ENCODE results near the gene RAB40C.

The RAB40C gene

DNA sequence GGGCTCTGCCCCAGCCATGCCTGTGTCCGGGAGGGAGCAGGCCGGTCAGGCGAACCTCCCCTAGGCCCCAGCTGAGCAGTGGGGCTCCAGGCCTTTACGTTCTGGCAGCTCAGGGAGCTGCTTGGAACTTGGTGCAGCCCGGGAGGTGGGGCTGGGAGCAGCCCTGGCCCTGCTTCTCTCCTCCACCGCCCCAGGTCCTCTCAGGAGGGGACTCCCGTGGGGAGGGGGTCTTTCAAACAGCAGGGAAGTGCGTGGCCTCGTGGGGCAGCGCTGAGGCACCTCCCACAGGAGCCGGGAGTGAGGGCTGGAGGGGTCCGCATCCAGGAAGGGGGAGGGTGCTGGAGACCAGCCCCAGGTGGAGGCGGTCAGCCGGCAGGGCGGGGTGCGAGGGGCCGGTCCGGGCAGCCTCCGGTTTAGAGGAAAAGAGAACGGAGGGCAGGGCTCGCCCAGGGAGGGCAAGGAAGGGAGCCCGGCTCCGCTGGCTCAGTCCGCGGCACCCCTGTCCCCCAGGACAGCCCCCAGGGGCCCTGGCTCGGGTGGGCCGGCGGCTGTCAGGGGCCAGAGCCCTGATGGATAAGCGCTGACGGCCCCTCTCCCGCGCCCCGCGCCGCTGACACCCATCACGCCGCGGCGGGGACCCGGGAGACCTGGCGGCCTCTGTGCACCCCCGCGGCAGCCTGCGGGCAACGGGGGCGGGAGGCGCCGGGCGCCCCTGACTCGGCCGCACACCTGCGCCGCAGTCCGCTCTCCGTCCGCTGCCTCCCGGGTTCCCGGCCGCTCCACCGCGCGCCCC is 30.3 kb upstream of the RAB40C start:
- no peak for DNase-seq

DNA sequence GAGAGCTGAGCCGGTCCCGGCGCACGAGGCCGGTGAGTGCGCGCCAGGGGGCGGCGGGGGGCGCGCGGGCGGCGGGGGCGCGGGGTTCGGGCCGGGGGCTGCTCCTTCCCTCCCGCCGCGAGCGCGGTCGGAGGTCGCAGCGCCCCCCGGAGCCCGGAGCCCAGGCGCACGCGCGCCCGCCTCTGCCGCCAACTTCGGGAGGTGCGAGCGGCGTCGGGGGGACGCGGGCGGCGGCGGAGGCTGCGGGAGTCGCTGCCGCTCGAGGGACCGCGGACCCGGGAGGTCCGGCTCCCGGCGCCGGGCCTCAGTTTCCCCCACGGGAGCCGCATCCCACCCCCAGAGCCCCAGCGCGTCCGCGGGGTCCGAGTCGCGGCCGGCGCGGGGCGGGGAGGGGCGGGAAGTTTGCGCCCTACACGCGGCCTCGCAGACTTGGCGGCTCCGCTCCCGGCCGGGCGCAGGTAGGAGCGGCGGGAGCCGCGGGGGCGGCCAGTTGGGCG is 29.6 kb upstream of the RAB40C start, which contains the start of gene PRR35:
TSS of gene PRR35 (plus strand) at position 191 of the 497 bp plus-strand sequence. CDS start 2,901 bp downstream, outside the sequence.
- DNase-seq: no peak

DNA sequence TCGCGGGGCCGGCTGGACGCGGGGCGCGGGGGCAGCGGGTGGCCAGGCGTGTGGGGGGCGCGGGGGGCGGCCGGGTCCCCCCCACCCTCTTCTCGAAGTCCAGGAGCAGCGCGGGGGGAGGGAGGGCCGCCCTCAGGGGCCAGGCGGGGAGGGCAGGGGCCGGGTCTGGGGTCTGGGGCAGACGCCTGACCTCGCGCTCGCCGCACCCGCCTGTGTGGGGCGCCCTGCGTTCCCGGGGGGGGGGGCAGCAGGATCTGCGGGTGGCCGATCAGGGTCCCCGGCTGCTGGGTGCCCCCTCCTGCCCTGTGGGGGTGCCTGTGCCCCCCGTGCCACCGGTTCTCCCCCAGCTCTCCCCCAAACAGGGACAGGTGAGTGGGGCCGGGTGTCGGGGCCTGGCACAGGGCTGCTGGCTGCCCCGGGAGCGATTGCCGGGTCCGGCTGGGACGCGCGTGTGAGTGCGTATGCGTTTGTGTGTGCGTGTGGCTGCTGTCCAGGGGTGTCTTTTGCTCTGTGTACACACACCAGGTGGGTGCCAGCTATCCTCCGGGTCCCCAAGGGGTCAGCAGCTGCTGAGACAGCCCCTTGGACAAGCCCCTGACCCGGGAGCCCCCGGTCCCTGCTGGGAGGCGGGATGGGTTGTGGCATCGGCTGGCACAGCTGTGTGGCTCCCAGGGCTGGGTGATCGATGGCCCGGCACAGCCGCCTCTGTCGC is 29.0 kb upstream of the RAB40C start:
- no peak for DNase-seq

DNA sequence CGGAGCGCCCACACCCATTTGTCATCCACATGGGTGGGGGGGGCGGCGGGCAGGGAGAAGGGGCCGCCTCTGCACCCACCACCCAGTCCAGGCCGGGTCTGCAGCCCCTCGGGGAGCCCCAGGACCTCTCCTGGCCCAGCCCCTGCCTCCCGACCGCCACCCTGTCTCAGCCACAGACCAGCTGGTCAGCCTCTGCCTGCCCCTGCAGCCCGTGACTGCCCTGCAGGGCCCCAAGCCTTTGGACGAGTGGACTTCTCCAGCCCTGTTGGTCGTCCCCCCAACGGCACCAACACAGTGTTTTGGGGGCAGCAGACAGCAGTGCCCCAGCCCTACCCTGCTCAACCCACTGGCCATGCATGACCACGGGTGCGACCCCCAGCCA is 28.5 kb upstream of the RAB40C start:
- no peak for DNase-seq

DNA sequence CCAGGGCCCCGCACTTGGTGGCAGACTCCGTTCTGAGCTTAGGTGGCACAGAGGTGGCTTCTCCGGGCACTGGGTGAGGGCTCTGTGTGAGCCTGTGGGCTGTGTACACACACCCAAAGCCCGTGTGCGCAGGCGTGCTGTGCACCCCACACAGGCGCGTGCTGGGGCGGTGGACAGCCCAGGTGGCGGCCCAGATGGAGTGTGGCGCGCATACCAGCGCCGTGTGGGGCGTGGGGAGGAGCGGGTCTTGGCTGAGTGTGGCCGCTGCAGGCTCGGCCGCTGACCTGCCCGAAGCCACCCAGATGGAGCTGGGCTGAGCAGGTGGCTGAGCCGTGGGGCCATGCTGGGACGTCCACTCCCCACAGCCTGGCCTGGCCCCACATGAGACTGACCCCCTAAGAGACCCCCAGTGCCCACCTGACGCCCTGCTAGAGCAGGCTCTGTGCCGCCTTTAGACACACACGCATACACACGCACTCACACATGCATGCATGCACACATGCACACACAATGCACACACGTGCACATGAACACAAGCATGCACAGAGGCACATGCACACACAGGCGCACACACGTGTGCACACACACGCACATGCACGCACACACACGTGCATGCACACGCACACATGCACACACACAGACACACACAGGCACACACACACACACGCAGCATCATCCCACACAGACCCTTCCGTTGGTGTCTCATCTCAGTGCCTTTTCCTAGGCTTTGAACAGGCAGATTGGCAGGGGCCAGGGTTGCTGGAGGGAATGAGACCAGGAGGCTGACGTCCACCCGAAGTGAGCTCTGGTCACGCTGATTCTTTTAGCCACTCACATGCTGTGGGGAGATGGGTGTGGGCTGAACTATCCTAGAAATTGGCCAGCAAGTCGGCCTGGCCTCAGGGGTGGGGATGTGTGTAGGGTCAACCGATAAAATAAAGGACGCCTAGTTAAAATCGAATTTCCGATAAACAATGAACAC is 27.6 kb upstream of the RAB40C start:
- no peak for DNase-seq

DNA sequence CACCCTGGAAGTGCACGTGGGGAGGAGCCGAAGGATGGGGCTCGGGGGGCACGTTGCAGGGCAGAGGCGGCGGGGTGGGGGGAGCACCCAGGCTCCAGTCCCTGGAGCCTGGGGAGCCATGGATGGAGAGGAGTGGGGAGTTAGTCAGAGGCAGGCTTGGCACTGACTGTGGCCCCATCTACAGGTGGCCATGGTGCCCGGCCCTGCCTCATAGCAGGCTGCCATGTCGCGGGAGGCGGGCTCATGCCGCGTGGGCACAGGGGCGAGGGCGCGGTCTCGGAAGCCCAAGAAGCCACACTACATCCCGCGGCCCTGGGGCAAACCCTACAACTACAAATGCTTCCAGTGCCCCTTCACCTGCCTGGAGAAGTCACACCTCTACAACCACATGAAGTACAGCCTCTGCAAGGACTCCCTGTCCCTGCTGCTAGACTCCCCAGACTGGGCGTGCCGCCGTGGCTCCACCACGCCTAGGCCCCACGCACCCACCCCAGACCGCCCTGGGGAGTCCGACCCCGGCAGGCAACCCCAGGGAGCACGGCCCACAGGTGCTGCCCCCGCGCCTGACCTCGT is 26.7 kb upstream of the RAB40C start:
- DNase-seq: no peak

DNA sequence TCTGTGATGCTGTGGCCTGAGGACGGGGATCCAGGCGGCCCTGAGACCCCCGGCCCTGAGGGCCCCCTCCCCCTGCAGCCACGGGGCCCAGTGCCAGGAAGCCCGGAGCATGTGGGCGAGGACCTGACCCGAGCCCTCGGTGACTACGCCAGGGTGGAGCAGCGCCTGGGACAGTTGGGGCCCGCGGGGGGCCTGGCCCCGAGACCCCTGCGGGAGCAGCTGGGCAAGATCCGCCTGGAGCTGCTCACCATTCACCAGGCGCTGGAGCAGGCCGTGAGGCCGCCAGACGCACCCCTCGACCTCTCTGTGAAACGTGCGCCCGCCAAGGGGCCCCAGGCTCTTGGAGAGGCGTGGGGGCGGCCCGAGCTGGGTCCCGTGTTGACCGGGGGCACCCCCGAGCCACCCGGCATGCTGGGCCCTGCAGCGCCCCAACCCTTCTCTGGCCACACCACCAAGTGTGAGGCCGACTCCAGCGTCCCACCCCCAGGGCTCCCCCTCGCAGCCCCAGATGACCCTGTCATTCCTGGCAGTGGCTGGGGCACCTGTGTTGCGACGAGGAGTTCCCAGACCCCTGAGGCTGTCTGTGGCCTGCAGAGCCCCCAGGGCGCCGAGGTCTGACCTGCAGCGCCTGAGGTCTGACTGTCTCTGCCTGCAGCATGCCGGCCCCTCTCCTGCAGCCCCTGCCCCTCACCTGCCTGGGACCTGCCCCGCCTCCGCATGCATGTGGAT is 25.0 kb upstream of the RAB40C start:
- no peak for DNase-seq

DNA sequence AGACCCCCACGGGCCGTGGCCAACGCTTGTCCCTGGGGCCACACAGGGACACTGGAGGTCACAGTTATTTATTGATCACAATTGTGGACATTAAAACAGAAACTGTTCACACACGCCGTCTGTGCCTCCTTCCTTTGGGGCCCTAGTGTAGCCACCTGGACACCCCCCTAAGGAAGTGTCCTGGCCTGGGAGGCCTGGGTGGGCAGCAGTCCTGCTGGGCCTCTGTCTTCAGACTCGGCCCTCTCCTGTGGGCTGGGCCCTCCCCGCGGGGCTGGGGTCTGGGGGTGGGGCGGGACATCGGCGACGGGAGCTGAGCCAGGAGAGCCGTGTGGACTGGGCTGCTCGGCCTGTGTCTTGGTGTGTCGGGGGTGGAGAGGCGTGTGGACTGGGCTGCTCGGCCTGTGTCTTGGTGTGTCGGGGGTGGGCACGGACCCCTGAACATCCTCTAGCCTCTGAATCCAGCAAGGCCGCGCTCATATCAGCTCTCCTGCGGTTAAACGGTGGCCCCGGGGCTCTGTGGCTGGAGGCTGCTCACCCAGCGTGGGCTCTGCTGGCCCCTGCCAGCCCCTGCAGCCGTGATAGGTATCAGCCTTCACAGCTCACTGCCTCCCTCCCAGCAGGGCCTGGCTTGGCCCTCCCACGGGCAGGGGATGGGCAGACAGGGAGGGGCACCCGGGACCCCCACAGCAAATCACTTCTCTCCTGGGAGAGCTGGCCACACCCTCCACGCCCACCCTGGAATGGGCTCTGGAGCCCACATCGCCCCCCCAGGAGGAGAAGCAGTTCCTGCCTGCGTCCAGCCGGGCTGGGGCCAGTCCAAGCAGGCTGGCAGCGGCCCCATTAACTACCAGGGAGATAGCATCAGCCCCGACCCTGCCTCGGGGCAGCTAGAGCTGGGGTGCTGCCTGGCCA is 24.2 kb upstream of the RAB40C start:
- DNase-seq: no peak

DNA sequence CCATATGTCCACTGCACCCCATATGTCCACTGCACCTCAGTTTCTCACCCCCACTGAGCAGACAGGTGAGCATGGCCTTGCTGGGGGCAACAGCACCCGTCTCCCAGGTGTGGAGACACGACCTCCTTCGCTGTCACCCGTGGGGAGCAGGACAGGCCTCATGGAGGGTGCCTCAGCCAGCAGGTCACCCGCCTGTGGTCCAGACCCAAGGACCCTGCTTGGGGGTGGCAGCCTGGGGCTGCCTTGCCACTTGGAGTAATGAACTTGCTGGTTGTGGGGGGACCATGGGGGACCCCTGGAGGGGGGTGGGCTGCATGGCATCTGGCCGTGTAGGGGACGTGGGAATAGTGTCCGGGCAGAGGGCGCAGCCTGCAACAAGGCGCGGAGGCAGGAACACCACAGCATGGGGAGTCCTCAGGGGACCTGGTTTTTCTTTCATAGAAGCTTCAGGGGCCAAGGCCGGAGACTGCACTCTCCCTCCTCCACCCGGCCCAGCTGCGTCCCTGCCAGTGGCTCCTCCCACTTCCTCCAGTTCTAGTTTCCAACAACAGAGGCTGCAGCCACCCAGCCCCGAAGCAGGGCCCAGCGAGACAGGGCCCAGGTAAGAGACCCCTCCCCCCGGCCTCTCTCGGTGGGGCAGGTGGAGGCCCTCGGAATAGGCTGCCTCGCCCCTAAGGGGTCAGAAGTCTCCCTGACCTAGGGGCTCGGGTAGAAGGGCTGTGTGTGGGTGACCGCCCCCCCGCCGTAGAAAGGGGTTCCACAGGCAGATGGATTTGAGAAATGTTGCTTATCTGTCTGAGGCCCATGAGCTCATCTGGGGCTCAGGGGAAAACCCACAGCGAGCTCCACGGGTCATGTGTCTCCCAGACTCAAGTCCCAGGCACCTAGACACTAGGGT is 23.1 kb upstream of the RAB40C start, which contains the start of gene NHLRC4:
TSS of gene NHLRC4 (plus strand) at position 531 of the 898 bp plus-strand sequence. CDS start 1,043 bp downstream, outside the sequence.
- peak; percentile 53 for DNase-seq

DNA sequence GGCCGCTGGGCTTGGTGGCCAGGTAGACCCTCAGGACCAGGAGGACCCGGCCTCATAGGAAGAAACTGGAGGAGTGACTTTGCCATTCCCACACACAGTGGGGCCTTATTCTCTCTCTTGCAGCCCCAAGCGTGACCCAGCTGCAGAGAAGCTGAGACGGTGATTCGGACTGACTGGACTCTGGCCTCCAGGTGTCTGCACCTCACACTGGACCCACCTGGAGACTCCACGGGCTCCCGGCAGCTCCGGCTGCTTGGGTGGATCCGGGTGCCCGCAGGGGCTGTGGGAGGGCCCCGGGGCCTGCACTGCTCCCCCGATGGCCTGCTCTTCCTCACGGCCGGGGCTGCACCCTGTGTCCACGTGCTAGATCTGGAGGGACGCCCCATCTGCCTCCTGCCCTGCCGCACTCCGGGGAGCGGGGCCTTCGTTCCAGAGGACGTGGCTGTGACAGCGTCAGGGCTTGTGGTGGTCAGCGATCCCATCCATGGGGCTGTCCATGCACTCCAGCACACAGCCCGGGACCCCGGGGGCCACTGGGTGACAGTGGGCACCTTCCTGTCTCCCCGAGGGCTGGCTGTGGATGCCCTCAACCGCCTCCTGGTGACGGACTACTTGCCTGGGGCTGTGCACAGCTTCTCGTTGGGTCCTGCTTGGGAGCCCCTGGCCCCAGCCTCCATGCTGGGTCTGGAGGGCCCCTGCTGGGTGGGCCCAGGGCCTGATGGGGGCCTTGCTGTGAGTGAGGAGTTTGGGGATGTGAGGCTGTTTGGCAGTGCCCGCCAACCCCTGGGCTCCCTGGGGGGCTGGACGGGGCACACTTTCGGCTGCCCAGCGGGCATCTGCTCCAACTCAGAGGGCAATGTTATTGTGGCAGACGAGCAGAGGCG is 22.3 kb upstream of the RAB40C start:
- DNase-seq: no peak

DNA sequence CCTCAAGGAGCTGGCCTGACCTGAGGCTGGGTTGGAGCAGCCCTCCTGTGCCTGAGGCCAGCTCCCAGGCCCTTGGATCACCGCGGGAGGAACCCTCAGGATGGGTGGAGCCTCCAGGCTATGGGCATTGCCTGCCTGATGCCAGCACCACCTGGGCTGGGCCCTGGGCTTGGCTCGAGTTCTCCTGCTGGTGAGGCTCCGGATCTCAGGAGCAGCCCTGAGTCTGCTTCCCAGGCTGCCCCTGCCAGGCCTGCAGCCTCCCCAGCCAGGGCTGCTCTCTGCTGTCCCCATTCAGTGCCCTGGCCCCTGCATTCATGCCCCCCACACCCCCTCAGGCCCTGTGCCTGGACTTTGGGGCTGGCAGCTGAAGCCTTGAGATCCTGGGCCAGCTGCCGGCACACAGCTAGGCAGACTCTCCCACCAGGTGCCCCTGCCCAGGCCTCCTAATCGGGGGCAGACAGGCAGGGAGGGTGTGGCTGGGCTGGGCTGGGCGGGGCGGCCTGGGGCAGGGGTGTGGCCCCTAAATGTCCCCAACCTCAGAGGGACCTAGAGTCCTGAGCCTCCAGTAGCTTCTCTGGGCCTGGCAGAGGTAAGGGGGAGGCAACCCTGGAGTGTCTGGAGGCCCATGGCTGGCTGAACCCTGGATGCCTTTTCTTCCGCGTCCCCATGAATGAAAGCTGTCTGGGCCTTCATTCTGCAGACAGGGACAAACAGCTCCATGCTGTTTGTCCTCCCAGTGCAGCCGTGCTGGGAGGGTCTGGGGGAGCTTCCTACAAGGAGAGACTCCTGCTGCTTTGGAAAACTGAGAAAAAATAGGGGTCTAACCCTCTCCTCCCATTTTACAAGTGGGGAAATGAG is 21.2 kb upstream of the RAB40C start:
- DNase-seq: no peak

DNA sequence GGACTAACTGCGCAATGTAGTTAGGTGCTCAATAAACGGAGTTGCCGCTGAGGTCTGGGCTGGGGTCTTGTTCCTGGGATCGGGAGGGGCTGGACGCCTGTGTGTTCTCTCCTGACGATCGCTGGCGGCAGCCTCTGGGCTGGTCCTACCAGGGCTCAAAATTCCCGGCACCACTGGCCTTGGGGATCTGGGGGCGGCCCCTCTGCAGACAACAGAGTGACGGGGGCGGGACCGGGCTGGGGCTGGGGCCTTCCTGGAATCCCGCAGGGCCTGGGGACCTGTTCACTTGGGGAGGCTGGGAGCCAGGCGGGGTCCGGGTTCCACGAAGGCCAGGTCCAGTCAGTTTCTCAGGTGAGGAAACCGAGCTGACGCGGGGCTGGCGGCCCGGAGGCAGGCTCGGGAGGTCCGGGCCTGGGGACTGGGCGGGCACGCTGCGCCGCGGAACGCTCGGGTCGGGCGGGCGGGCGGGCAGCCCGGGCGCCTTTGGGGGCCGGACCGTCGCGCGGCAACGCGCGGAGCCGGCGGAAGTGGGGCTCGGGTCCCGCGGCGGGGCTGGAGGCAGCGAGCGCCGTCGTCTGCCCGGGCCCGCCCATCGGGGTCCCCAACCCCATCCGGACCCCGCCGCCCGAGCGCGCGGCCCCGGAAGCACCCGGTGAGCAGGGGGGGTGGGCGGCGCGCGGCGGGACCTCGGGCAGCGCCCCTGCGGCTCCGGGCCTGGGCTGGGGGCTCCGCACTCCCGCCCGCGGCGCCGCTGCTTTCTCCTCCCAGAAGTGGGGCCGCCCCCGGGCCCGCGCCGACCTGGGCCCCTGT is 20.2 kb upstream of the RAB40C start, which contains the start of gene PIGQ:
TSS of gene PIGQ (plus strand) at position 524 of the 810 bp plus-strand sequence. CDS start 4,107 bp downstream, outside the sequence.
- DNase-seq: peak; percentile 52

DNA sequence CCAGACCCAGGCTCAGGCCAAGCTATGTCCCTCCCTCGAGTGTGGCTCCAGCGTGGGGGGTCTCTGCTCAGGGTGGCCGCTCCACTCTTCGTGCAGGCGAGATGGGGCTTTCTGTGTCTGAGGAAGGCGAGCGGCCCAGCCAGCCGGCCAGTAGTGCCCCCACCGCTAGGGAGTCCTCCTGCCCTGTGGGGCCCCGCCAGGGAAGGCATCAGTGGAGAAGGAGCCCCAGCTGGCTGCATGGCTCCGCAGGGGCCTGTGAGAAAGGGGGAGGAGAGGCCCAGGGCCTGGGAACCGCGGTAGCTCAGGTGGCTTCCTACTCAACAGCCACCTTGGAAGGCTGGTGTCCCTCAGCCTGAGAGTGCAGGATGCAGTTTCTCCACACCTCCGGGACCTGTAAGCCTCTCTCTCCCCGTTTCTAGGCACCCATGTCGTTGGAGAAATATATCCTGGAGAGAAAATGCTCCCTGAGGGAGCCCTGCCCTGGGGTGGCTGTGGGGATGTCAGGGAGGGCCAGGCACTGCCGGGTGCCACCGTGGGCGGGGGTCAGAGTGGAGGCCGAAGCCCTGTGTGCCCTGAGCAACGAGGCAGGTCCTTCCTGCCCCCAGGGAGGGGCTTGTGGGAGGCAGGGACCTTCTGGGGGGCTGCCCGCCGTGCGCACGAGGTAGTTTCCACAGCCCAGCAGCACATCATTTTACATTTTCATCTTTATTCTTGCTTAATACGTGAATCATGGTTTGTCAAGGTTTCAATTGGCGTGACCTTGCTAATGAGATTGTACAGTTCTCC is 16.8 kb upstream of the RAB40C start:
- no peak for DNase-seq

DNA sequence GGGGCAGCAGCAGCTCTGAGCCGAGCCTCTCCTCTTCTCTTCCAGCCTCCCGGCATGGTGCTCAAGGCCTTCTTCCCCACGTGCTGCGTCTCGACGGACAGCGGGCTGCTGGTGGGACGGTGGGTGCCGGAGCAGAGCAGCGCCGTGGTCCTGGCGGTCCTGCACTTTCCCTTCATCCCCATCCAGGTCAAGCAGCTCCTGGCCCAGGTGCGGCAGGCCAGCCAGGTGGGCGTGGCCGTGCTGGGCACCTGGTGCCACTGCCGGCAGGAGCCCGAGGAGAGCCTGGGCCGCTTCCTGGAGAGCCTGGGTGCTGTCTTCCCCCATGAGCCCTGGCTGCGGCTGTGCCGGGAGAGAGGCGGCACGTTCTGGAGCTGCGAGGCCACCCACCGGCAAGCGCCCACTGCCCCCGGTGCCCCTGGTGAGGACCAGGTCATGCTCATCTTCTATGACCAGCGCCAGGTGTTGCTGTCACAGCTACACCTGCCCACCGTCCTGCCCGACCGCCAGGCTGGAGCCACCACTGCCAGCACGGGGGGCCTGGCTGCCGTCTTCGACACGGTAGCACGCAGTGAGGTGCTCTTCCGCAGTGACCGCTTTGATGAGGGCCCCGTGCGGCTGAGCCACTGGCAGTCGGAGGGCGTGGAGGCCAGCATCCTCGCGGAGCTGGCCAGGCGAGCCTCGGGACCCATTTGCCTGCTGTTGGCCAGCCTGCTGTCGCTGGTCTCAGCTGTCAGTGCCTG is 15.7 kb upstream of the RAB40C start:
- no peak for DNase-seq

Data from activated gamma-delta T cell treated with Interleukin-2 at 50 U/mL for 16 hours (primary cell).